ENCODE measurements around the gene ALKBH4.

- TF ChIP-seq PATZ1 (CRISPR knock-in tag; IDR thresholded peaks at IDR 0.05; ENCODE audit: borderline replicate concordance) (no peak), CSDC2 (CRISPR knock-in tag; IDR thresholded peaks at IDR 0.05) (no peak), ARNTL (CRISPR knock-in tag; IDR thresholded peaks at IDR 0.05; ENCODE audit: borderline replicate concordance, low read depth) (no peak), ZFP30 (CRISPR knock-in tag; IDR thresholded peaks at IDR 0.05) (no peak), OSR1 (CRISPR knock-in tag; IDR thresholded peaks at IDR 0.05) (no peak), RARB (CRISPR knock-in tag; IDR thresholded peaks at IDR 0.05) (no peak), ZC3H10 (CRISPR knock-in tag; IDR thresholded peaks at IDR 0.05) (no peak), TSHZ2 (CRISPR knock-in tag; IDR thresholded peaks at IDR 0.05) (no peak), ZNF8 (CRISPR knock-in tag; IDR thresholded peaks at IDR 0.05) (no peak), SNAI2 (CRISPR knock-in tag; IDR thresholded peaks at IDR 0.05) (no peak), CREB5 (CRISPR knock-in tag; IDR thresholded peaks at IDR 0.05; ENCODE audit: low read depth) (no peak)
Observed at GRCh38 chr7:102467581-102468477, 3.2 kb upstream of the ALKBH4 start.

Data from SK-N-SH treated with all-trans-retinoic acid at 6 μM for 48 hours (cell line).